Activated T-cell treated with anti-CD3 and anti-CD28 coated beads for 1 hour (primary cell): ENCODE results near the gene MSH6.
A peak's percentile ranks its signal among the peaks of the same experiment; 100 is the strongest.

Experiments used
- DNase-seq: peaks from one replicate; pipeline ENCODE4 v3.0.0-alpha.2; 2020; ENCODE audit warnings: low read depth

The MSH6 gene

DNA sequence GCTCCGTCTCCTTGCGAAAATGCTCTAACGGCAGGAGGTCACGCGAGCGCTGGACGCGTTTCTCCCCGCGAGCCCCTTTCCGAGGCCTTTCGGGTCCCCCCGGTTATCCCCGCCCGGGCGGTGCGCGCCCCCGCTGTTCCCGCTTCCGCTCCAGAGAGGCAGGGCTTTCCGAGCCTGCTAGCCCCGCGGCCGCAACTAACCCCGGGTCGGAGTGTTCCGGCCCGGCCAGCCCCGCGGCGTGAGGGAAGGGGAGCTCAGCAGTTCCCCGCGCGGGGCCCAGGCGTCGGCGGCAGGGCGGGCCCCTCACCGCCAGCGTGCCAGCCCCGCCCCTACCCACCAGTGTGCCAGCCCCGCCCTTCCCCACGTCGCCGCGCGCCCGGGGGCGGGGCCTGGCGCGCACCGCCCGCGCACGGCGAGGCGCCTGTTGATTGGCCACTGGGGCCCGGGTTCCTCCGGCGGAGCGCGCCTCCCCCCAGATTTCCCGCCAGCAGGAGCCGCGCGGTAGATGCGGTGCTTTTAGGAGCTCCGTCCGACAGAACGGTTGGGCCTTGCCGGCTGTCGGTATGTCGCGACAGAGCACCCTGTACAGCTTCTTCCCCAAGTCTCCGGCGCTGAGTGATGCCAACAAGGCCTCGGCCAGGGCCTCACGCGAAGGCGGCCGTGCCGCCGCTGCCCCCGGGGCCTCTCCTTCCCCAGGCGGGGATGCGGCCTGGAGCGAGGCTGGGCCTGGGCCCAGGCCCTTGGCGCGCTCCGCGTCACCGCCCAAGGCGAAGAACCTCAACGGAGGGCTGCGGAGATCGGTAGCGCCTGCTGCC lies at the start of gene MSH6:
TSS of gene MSH6 (plus strand) at position 475 of the 815 bp plus-strand sequence. CDS start at position 564, 89 bp downstream.
- peak; percentile 84 for DNase-seq

GRCh38 chr2:47735136-47735869 lies 47.6 kb upstream of the MSH6 start:
- no peak for DNase-seq

- DNase-seq, result no peak
These were observed 47.0 kb upstream of the MSH6 start for GRCh38 chr2:47735912-47736311.

- DNase-seq, result no peak
These were observed 45.6 kb upstream of the MSH6 start for GRCh38 chr2:47737191-47737975.

- no peak for DNase-seq
These were observed 44.6 kb upstream of the MSH6 start for GRCh38 chr2:47738331-47738730.

DNA sequence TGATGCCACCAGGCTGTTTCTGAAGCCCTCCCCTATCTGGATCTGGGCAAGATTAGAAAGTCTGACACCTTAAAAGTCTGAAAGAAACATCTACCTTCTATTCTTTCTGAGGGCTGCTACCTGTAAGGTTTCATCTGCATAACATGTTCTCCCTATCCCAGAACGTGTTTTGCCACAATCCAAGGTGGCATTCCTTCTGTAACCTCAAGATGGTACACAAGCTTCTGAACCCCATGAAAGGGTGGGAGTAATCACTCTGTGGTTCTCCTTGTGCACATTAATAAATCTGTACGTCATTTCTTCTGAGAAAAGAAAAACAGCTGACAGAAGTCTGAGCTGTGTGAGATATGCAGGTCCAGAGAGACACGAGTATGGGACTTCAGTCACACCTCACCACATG lies 41.8 kb upstream of the MSH6 start:
- no peak for DNase-seq

- DNase-seq, result no peak
These were observed 41.3 kb upstream of the MSH6 start for GRCh38 chr2:47741637-47742036.

DNA sequence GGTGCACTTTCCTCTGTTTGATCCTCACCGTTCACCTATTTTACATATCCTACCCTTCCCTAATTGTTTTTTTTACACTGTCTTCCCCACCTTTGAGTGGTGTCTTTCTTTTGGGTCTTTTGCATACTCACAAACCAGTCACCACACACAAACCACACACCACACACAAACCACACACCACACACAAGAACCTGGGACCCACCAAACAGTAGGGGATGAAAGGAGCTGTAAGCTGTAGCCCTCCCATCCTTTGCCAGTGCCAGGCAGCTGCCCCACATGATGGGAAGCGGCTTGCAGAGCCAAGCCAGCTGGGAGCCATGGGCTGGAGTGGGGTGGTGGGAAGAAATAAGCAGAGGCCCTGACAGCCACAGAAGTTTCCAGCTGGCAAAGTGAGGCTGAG lies 38.9 kb upstream of the MSH6 start:
- DNase-seq, result no peak

DNA sequence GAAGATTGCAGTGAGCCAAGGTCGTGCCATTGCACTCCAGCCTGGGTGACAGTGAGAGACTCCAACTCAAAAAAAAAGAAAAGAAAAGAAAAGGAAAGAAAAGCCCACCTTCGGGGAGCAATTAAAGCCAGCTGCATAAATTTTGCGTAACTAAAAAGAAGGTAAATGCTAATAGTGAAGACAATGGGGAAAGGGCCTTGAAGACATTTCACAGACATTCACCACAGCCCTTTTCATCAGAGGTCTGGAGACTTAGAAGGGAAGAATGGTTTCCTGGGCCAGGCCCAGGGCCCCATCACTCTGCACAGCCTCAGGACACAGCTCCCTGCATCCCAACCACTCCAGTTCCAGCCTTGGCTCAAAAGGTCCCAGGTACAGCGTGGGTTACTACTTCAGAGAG lies 35.1 kb upstream of the MSH6 start:
- no peak for DNase-seq

GRCh38 chr2:47751856-47752414 lies 31.0 kb upstream of the MSH6 start:
- DNase-seq, result no peak

GRCh38 chr2:47767497-47767844 lies 15.5 kb upstream of the MSH6 start:
- DNase-seq, result no peak

DNA sequence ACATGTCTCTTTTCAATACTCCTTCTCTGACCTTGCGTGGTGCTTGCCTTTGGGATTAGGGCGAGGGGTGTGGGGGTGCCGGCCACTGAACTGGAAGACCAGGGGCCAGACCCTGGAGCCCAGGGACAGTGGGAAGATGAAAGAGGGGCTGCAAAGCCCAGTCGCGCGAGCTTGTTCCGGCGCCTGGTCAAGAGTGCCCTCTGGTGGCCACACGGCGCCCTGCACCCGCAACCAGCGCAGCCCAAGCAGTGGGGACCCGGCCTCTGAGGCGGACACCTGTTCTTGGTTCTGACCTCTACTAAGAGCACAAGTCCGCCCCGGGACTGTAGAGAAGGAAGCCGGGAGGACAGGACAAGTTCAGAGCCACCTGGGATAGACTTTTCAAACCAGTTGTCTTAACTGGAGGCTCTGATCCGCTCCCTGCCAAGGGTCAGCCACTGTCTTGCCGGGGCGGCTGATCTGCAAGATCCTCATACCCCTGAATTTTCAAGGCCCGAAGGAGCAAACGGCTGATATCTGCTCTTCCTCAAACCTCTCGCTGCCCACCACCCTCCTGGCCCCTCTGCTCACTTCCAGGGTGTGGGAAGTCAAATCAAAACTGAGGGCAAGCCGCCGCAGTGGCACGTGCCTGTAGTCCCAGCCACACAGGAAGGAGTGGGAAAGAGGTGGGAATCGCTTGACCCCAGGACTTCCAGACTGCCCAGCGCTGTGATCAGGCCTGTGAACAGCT lies 14.9 kb upstream of the MSH6 start:
- peak; percentile 61 for DNase-seq

DNA sequence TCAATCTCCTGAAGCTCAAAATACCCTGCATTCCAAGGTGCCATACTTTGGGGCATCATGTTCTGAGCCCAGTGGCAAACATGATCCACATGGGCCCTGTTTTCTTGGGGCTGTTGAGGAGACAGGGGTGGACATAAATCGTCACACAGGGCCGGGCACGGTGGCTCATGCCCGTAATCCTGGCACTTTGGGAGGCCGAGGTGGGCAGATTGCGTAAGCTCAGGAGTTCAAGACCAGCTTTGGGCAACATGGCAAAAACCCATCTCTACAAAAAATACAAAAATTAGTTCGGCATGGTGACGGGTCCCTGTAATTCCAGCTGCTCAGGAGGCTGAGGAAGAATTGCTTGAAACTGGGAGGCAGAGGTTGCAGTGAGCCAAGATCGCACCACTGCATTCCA lies 13.6 kb upstream of the MSH6 start:
- no peak for DNase-seq

DNA sequence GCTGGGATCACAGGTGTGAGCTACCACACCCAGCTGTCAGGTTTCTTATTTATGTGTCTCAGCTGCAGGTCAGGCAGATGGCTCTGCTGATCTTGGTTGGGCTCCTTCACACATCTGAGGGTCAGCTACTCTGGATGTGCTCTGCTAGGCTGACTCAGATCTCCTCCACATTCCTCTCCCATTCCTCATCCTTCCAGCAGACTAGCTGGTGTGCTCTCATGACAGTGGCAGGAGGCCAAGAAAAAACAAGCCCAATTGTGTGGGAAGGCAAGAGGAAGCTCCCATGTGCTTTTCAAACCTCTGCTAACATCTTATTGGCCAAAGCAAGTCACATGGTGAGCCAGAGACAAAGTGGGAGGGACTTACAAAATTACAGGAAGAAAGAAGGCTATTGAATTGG lies 11.7 kb upstream of the MSH6 start:
- DNase-seq, result no peak

DNA sequence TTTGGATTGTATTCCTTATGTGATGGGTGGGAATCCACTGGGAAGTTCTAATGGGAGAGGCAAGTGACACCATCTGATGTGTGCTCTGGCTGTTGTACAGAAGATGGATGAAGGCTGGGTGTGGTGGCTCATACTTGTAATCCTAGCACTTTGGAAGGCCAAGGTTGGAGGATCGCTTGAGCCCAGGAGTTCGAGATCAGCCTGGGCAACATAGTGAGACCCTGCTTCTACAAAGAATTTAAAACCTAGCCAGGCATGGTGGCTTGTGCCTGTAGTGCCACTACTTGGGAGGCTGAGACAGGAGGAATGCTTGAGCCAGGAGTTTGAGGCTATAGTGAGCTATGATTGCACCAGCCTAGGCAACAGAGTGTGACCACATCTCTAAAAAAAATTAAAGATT lies 10.6 kb upstream of the MSH6 start:
- no peak for DNase-seq

DNA sequence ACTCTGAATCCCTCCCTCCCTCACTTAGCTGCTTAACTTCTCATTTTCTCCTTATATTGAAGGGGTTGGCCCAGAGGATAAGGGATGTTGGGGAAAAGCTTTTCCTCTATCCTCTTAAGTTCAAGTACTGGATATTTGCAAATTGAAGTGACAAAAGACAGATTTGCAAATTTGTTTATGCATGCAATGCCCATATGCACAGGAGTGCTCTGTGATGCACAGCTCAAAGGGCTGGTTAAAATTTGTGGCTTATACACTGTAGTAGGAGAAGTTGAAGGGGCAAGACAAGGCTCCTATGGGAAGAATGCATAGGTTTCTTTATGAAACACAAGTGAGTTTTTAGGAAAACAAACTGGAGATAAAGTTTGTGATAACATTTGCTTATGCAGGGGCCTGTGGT lies 8.4 kb upstream of the MSH6 start:
- DNase-seq, result no peak

GRCh38 chr2:47777277-47777937 lies 5.5 kb upstream of the MSH6 start:
- DNase-seq, result no peak

GRCh38 chr2:47778698-47779425 lies 4.1 kb upstream of the MSH6 start:
- no peak for DNase-seq

DNA sequence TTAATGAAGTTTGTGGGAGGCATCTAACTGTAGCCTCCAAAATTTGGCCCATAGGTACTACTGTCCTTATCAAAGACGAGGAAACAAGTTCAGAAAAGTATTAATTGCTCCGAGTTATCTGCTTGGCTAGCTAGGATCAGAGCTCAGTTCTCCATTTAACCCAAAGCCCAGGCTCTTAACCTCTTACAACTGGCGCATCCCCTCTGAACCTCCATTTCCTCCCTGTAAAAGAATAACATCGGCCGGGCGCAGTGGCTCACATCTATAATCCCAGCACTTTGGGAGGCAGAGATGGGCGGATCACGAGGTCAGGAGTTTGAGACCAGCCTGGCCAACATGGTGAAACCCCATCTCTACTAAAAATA lies 3.5 kb upstream of the MSH6 start:
- DNase-seq, result no peak

GRCh38 chr2:47782381-47782670 lies 619 bp upstream of the MSH6 start:
- no peak for DNase-seq
